Measurements from ENCODE around the gene PLAC1.

Gene PLAC1

GRCh38 chrX:134632355-134632754 is 25.9 kb downstream of the PLAC1 start:
- Histone ChIP-seq H3K4me1 (ENCODE audit: control insufficient read depth, insufficient read depth, low read length) (no peaks in the 10 kb centered on the region), H3K36me3 (ENCODE audit: control insufficient read depth, insufficient read depth, low read length) (no peaks in the 10 kb centered on the region), H3K27me3 (ENCODE audit: control insufficient read depth, insufficient read depth, low read length) (no peaks in the 10 kb centered on the region), H3K9me3 (ENCODE audit: control insufficient read depth, insufficient read depth, low read length) (no peaks in the 10 kb centered on the region), H3K4me3 (ENCODE audit: low read length) (no peak overlapping the region), H3K27ac (ENCODE audit: low read length) (no peak overlapping the region)
- DNase-seq (ENCODE audit: low read depth, low spot score), result no peak
- WGBS (ENCODE audit: insufficient coverage, insufficient read length), result no CpG with 5 or more reads among the region's 3 CpGs

- H3K27me3 ChIP-seq (ENCODE audit: control insufficient read depth, insufficient read depth, low read length), result no peaks in the 10 kb centered on the region
- H3K4me3 ChIP-seq (ENCODE audit: low read length), result no peak overlapping the region
- H3K27ac ChIP-seq (ENCODE audit: low read length), result no peak overlapping the region
- H3K36me3 ChIP-seq (ENCODE audit: control insufficient read depth, insufficient read depth, low read length), result no peaks in the 10 kb centered on the region
- no CpG with 5 or more reads among the region's 9 CpGs for WGBS (ENCODE audit: insufficient coverage, insufficient read length)
- no peak for DNase-seq (ENCODE audit: low read depth, low spot score)
- H3K9me3 ChIP-seq (ENCODE audit: control insufficient read depth, insufficient read depth, low read length), result no peaks in the 10 kb centered on the region
- H3K4me1 ChIP-seq (ENCODE audit: control insufficient read depth, insufficient read depth, low read length), result no peaks in the 10 kb centered on the region
These were observed 26.6 kb downstream of the PLAC1 start for GRCh38 chrX:134631426-134632346.

- Histone ChIP-seq H3K36me3 (ENCODE audit: control insufficient read depth, insufficient read depth, low read length) (no peaks in the 10 kb centered on the region), H3K4me3 (ENCODE audit: low read length) (no peak overlapping the region), H3K27ac (ENCODE audit: low read length) (no peak overlapping the region), H3K4me1 (ENCODE audit: control insufficient read depth, insufficient read depth, low read length) (no peaks in the 10 kb centered on the region), H3K9me3 (ENCODE audit: control insufficient read depth, insufficient read depth, low read length) (no peaks in the 10 kb centered on the region), H3K27me3 (ENCODE audit: control insufficient read depth, insufficient read depth, low read length) (no peaks in the 10 kb centered on the region)
- DNase-seq (ENCODE audit: low read depth, low spot score), result no peak
- no CpG with 5 or more reads among the region's 1 CpG for WGBS (ENCODE audit: insufficient coverage, insufficient read length)
These were observed 29.6 kb downstream of the PLAC1 start for GRCh38 chrX:134628663-134629062.

GRCh38 chrX:134626434-134626833 is 31.8 kb downstream of the PLAC1 start:
- Histone ChIP-seq H3K9me3 (ENCODE audit: control insufficient read depth, insufficient read depth, low read length) (no peaks in the 10 kb centered on the region), H3K4me1 (ENCODE audit: control insufficient read depth, insufficient read depth, low read length) (no peaks in the 10 kb centered on the region), H3K27me3 (ENCODE audit: control insufficient read depth, insufficient read depth, low read length) (no peaks in the 10 kb centered on the region), H3K27ac (ENCODE audit: low read length) (no peak overlapping the region), H3K36me3 (ENCODE audit: control insufficient read depth, insufficient read depth, low read length) (no peaks in the 10 kb centered on the region), H3K4me3 (ENCODE audit: low read length) (no peak overlapping the region)
- DNase-seq (ENCODE audit: low read depth, low spot score), result no peak

GRCh38 chrX:134625315-134625718 is 33.0 kb downstream of the PLAC1 start:
- no peaks in the 10 kb centered on the region for H3K36me3 ChIP-seq (ENCODE audit: control insufficient read depth, insufficient read depth, low read length)
- DNase-seq (ENCODE audit: low read depth, low spot score), result no peak
- no peaks in the 10 kb centered on the region for H3K9me3 ChIP-seq (ENCODE audit: control insufficient read depth, insufficient read depth, low read length)
- H3K4me3 ChIP-seq (ENCODE audit: low read length), result no peak overlapping the region
- WGBS (ENCODE audit: insufficient coverage, insufficient read length), result no CpG with 5 or more reads among the region's 3 CpGs
- H3K27me3 ChIP-seq (ENCODE audit: control insufficient read depth, insufficient read depth, low read length), result no peaks in the 10 kb centered on the region
- H3K4me1 ChIP-seq (ENCODE audit: control insufficient read depth, insufficient read depth, low read length), result no peaks in the 10 kb centered on the region
- H3K27ac ChIP-seq (ENCODE audit: low read length), result no peak overlapping the region

- Histone ChIP-seq H3K4me3 (ENCODE audit: low read length) (no peak overlapping the region), H3K27me3 (ENCODE audit: control insufficient read depth, insufficient read depth, low read length) (no peaks in the 10 kb centered on the region), H3K27ac (ENCODE audit: low read length) (no peak overlapping the region), H3K4me1 (ENCODE audit: control insufficient read depth, insufficient read depth, low read length) (no peaks in the 10 kb centered on the region), H3K36me3 (ENCODE audit: control insufficient read depth, insufficient read depth, low read length) (no peaks in the 10 kb centered on the region), H3K9me3 (ENCODE audit: control insufficient read depth, insufficient read depth, low read length) (no peaks in the 10 kb centered on the region)
- whole genome bisulfite sequencing (ENCODE audit: insufficient coverage, insufficient read length), result no CpG with 5 or more reads among the region's 3 CpGs
- DNase-seq (ENCODE audit: low read depth, low spot score), result no peak
These were observed 34.2 kb downstream of the PLAC1 start for GRCh38 chrX:134624046-134624430.

GRCh38 chrX:134623293-134624045 is 34.8 kb downstream of the PLAC1 start:
- H3K36me3 ChIP-seq (ENCODE audit: control insufficient read depth, insufficient read depth, low read length), result no peaks in the 10 kb centered on the region
- no peaks in the 10 kb centered on the region for H3K4me1 ChIP-seq (ENCODE audit: control insufficient read depth, insufficient read depth, low read length)
- H3K27ac ChIP-seq (ENCODE audit: low read length), result no peak overlapping the region
- no peaks in the 10 kb centered on the region for H3K27me3 ChIP-seq (ENCODE audit: control insufficient read depth, insufficient read depth, low read length)
- H3K9me3 ChIP-seq (ENCODE audit: control insufficient read depth, insufficient read depth, low read length), result no peaks in the 10 kb centered on the region
- DNase-seq (ENCODE audit: low read depth, low spot score), result no peak
- WGBS (ENCODE audit: insufficient coverage, insufficient read length), result no CpG with 5 or more reads among the region's 10 CpGs
- H3K4me3 ChIP-seq (ENCODE audit: low read length), result no peak overlapping the region

- WGBS (ENCODE audit: insufficient coverage, insufficient read length), result no CpG with 5 or more reads among the region's 2 CpGs
- no peak for DNase-seq (ENCODE audit: low read depth, low spot score)
- Histone ChIP-seq H3K36me3 (ENCODE audit: control insufficient read depth, insufficient read depth, low read length) (no peaks in the 10 kb centered on the region), H3K4me3 (ENCODE audit: low read length) (no peak overlapping the region), H3K27me3 (ENCODE audit: control insufficient read depth, insufficient read depth, low read length) (no peaks in the 10 kb centered on the region), H3K4me1 (ENCODE audit: control insufficient read depth, insufficient read depth, low read length) (no peaks in the 10 kb centered on the region), H3K27ac (ENCODE audit: low read length) (no peak overlapping the region), H3K9me3 (ENCODE audit: control insufficient read depth, insufficient read depth, low read length) (no peaks in the 10 kb centered on the region)
These were observed 35.5 kb downstream of the PLAC1 start for GRCh38 chrX:134622813-134623185.

GRCh38 chrX:134622056-134622812 is 36.0 kb downstream of the PLAC1 start:
- peak; percentile 11 for DNase-seq (ENCODE audit: low read depth, low spot score)

GRCh38 chrX:134619838-134620237 is 38.4 kb downstream of the PLAC1 start:
- Histone ChIP-seq H3K4me3 (ENCODE audit: low read length) (no peak overlapping the region), H3K27ac (ENCODE audit: low read length) (no peak overlapping the region), H3K36me3 (ENCODE audit: control insufficient read depth, insufficient read depth, low read length) (no peaks in the 10 kb centered on the region), H3K9me3 (ENCODE audit: control insufficient read depth, insufficient read depth, low read length) (no peaks in the 10 kb centered on the region), H3K4me1 (ENCODE audit: control insufficient read depth, insufficient read depth, low read length) (no peaks in the 10 kb centered on the region), H3K27me3 (ENCODE audit: control insufficient read depth, insufficient read depth, low read length) (no peaks in the 10 kb centered on the region)
- no peak for DNase-seq (ENCODE audit: low read depth, low spot score)
- no CpG with 5 or more reads among the region's 1 CpG for WGBS (ENCODE audit: insufficient coverage, insufficient read length)

More at GRCh38 chrX:134622056-134622812, 36.0 kb downstream of the PLAC1 start:
- Histone ChIP-seq H3K36me3 (ENCODE audit: control insufficient read depth, insufficient read depth, low read length) (no peaks in the 10 kb centered on the region), H3K9me3 (ENCODE audit: control insufficient read depth, insufficient read depth, low read length) (no peaks in the 10 kb centered on the region), H3K4me3 (ENCODE audit: low read length) (no peak overlapping the region), H3K4me1 (ENCODE audit: control insufficient read depth, insufficient read depth, low read length) (no peaks in the 10 kb centered on the region), H3K27ac (ENCODE audit: low read length) (no peak overlapping the region), H3K27me3 (ENCODE audit: control insufficient read depth, insufficient read depth, low read length) (no peaks in the 10 kb centered on the region)
- WGBS (ENCODE audit: insufficient coverage, insufficient read length), result no CpG with 5 or more reads among the region's 6 CpGs
